GM19023 (cell line): Measurements from ENCODE around the gene AP4E1.
"Not testable (repeated sequence)": the region's sequence is repeated elsewhere in the genome, so short reads cannot be mapped to it uniquely, and the experiment has no call there.

Experiments
- ATAC-seq: cut with Tn5 transposase; IDR thresholded peaks from one replicate; pipeline ENCODE4 v1.9.1; 2021; ENCODE audit warnings: mild to moderate bottlenecking, moderate library complexity; ENCODE audit not compliant: unreplicated experiment

The AP4E1 gene

GRCh38 chr15:50888054-50888453 lies 20.4 kb upstream of the AP4E1 start:
- no peak for ATAC-seq

GRCh38 chr15:50889589-50889988 lies 18.9 kb upstream of the AP4E1 start:
- ATAC-seq, result no peak

- no peak for ATAC-seq
These were observed 17.7 kb upstream of the AP4E1 start for GRCh38 chr15:50890751-50891150.

- ATAC-seq, result no peak
These were observed 17.3 kb upstream of the AP4E1 start for GRCh38 chr15:50891159-50891558.

- no peak for ATAC-seq
These were observed 14.5 kb upstream of the AP4E1 start for GRCh38 chr15:50893976-50894375.

- not testable (repeated sequence) for ATAC-seq
These were observed 7.1 kb upstream of the AP4E1 start for GRCh38 chr15:50901390-50901789.

GRCh38 chr15:50904211-50904610 lies 4.3 kb upstream of the AP4E1 start:
- no peak for ATAC-seq

GRCh38 chr15:50905055-50905454 lies 3.4 kb upstream of the AP4E1 start:
- no peak for ATAC-seq

- ATAC-seq, result peak; percentile 48
These were observed 1.4 kb upstream of the AP4E1 start for GRCh38 chr15:50906954-50907600.

GRCh38 chr15:50907601-50908208 lies 778 bp upstream of the AP4E1 start:
- peak; percentile 34 for ATAC-seq

GRCh38 chr15:50909010-50909317 lies 481 bp downstream of the AP4E1 start:
- peak; percentile 2 for ATAC-seq

- not testable (repeated sequence) for ATAC-seq
These were observed 1.9 kb downstream of the AP4E1 start for GRCh38 chr15:50910426-50910795.

GRCh38 chr15:50911001-50911400 lies 2.5 kb downstream of the AP4E1 start:
- no peak for ATAC-seq

- no peak for ATAC-seq
These were observed 3.1 kb downstream of the AP4E1 start for GRCh38 chr15:50911621-50912020.

GRCh38 chr15:50916400-50916799 lies 7.9 kb downstream of the AP4E1 start:
- ATAC-seq, result no peak

- not testable (repeated sequence) for ATAC-seq
These were observed 10.9 kb downstream of the AP4E1 start for GRCh38 chr15:50919359-50919758.

GRCh38 chr15:50925281-50925680 lies 16.8 kb downstream of the AP4E1 start:
- ATAC-seq, result no peak

- no peak for ATAC-seq
These were observed 20.6 kb downstream of the AP4E1 start for GRCh38 chr15:50929062-50929461.

- ATAC-seq, result no peak
These were observed 22.3 kb downstream of the AP4E1 start for GRCh38 chr15:50930792-50931191.

GRCh38 chr15:50933341-50933740 lies 24.9 kb downstream of the AP4E1 start:
- ATAC-seq, result no peak

GRCh38 chr15:50938525-50938924 lies 30.0 kb downstream of the AP4E1 start:
- no peak for ATAC-seq

GRCh38 chr15:50939911-50940310 lies 31.4 kb downstream of the AP4E1 start:
- ATAC-seq, result no peak

- ATAC-seq, result no peak
These were observed 32.0 kb downstream of the AP4E1 start for GRCh38 chr15:50940506-50940905.
